WI38 (cell line): ENCODE measurements around the gene AKAP9.
"Not testable (repeated sequence)": the region's sequence is repeated elsewhere in the genome, so short reads cannot be mapped to it uniquely, and the experiment has no call there.

Source experiments
- H3K4me3 ChIP-seq: 2 replicates; pipeline ENCODE4 v1.5.1; 2011; ENCODE audit warnings: low read depth, mild to moderate bottlenecking, control low read depth, low read length
- CTCF ChIP-seq: IDR thresholded peaks from 2 replicates; pipeline ENCODE4 v1.5.1; 2012; ENCODE audit warnings: low read depth, mild to moderate bottlenecking, control low read depth, low read length

Gene AKAP9

GRCh38 chr7:91940572-91941341 lies at the start of gene AKAP9:
Gene AKAP9 (plus strand): TSS chr7:91940862. CDS start chr7:91941100, 238 bp downstream.
- no peak for TF ChIP-seq CTCF
- H3K4me3 ChIP-seq = peak within 1 kb of the TSS; percentile 86

GRCh38 chr7:91892099-91892705 lies 48.5 kb upstream of the AKAP9 start:
- H3K4me3 ChIP-seq = no peak overlapping the region
- no peak for TF ChIP-seq CTCF

- no peak for TF ChIP-seq CTCF
- no peak overlapping the region for H3K4me3 ChIP-seq
These were observed 47.8 kb upstream of the AKAP9 start for GRCh38 chr7:91892821-91893340.

- not testable (repeated sequence) for H3K4me3 ChIP-seq
These were observed 47.0 kb upstream of the AKAP9 start for GRCh38 chr7:91893699-91894098.

GRCh38 chr7:91894781-91895480 lies 45.7 kb upstream of the AKAP9 start:
- no peak for TF ChIP-seq CTCF
- no peak overlapping the region for H3K4me3 ChIP-seq

GRCh38 chr7:91898240-91898992 lies 42.2 kb upstream of the AKAP9 start:
- no peak overlapping the region for H3K4me3 ChIP-seq
- no peak for TF ChIP-seq CTCF

- no peak overlapping the region for H3K4me3 ChIP-seq
- no peak for TF ChIP-seq CTCF
These were observed 41.1 kb upstream of the AKAP9 start for GRCh38 chr7:91899563-91899962.
